GM12875 (cell line): Measurements from ENCODE around the gene CD27.
A peak's percentile ranks its signal among the peaks of the same experiment; 100 is the strongest.

ENCODE experiments used
- H3K4me3 ChIP-seq: one replicate; pipeline ENCODE4 v1.5.1; 2011; ENCODE audit warnings: low read depth, low read length, control low read depth
- CTCF ChIP-seq: IDR thresholded peaks from 2 replicates; pipeline ENCODE4 v1.5.1; 2011; ENCODE audit warnings: low read depth, mild to moderate bottlenecking, control low read depth, inconsistent platforms, low read length, moderate library complexity, borderline replicate concordance; ENCODE audit not compliant: insufficient read depth

Gene CD27

GRCh38 chr12:6416596-6416995 lies 28.2 kb upstream of the CD27 start:
- no peak for TF ChIP-seq CTCF
- no peak overlapping the region for H3K4me3 ChIP-seq

DNA sequence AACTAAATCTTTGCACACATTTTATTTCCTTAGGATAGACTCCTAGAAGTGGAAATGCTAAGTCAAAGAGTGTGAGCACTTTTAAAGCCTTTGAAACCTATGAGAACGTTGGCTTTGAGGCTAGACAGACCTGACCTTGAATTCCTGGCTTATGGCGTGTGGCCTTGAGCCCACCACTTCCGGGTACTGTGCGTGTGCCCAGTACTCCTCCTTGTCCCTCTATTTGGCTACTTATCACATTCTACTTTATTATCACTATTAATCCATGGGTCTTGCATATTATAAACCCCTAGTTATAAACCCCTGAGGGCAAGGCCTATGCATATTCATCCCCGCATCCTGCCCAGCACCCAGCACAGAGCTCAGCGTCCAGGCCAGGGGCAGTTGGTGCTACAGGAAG lies 26.0 kb upstream of the CD27 start:
- no peak overlapping the region for H3K4me3 ChIP-seq
- TF ChIP-seq CTCF: no peak

- H3K4me3 ChIP-seq: no peak overlapping the region
- TF ChIP-seq CTCF: no peak
Measured at GRCh38 chr12:6420364-6420763, 24.4 kb upstream of the CD27 start.

GRCh38 chr12:6423267-6424007 lies 21.3 kb upstream of the CD27 start:
- peak; percentile 78 for TF ChIP-seq CTCF
- no peak overlapping the region for H3K4me3 ChIP-seq

DNA sequence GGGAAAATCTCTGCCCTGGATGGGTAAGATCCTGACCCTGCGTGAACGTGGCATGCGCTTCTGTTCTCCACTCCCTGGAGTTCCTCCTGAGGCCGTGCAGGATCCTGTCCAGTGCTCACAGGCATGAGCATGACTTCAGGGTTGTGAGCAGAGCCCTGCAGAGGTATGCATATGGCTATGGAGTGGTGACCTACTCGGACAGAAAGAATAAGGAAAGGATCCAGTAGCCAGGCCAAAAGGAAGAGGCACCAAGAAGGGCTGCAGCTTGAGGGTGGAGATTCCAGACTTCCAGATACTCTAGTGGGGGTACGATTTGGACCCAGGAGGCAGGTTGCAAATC lies 20.8 kb upstream of the CD27 start:
- no peak for TF ChIP-seq CTCF
- no peak overlapping the region for H3K4me3 ChIP-seq

GRCh38 chr12:6424866-6425265 lies 19.9 kb upstream of the CD27 start:
- no peak for TF ChIP-seq CTCF
- H3K4me3 ChIP-seq: no peak overlapping the region
